ENCODE results near the gene ELOVL2.
"Not testable (repeated sequence)": the region's sequence is repeated elsewhere in the genome, so short reads cannot be mapped to it uniquely, and the experiment has no call there.

Gene ELOVL2
- 0 to 0.20 (median 0) reads per million in 18 experiments for total RNA-seq

GRCh38 chr6:11043961-11044711 lies at the start of gene ELOVL2:
Gene ELOVL2, minus strand, starts transcription at chr6:11044305. Its CDS starts 75 bp downstream, at chr6:11044230.
- DNase-seq: peak in 1 of 2 donors; percentile 8

DNA sequence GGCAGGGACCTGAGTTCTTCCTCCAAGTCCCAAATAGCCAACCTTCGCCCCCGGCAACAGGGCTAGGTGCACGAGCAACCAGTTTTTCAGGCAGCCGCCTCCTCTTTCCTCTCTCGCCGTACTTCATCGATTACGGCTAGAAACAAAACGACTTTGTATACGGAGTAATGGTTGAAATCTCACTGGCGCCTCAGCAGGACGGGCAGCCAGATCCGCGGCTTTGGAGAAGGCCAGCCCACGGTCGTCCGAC lies 49.2 kb upstream of the ELOVL2 start:
- DNase-seq: no peak

DNA sequence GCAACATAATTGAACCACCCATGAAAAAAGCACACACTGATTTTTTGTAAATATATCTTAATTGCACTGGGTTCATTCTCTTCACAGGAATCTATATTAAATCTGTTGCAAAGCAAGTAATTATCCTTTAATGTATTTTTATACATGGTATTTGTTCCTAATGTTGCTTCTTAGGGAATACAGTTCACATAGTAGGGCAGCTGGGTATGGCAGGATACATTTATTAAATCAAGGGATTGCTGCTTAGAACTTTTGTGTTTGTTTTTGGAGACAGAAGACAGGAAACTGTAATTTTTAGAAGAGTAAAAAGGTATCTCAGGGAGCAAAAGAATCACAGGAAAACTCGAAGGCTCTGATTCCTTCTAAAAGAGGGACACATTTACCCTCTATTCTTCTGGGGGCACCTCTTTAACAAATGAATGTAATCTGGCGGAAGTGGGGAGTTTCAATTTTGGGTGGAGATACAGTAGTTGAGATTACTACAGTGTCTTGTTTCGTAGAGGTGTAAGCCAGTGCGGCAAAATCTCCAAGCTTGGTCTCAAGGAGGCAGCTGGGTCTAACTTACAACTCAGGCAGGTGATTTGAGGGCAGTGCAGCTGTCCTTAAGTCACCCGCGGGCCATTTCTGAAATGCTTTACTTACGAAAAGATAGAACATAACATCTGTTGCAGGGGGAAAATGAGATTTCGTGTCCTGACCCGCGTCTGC lies 48.7 kb upstream of the ELOVL2 start:
- no peak for DNase-seq

DNA sequence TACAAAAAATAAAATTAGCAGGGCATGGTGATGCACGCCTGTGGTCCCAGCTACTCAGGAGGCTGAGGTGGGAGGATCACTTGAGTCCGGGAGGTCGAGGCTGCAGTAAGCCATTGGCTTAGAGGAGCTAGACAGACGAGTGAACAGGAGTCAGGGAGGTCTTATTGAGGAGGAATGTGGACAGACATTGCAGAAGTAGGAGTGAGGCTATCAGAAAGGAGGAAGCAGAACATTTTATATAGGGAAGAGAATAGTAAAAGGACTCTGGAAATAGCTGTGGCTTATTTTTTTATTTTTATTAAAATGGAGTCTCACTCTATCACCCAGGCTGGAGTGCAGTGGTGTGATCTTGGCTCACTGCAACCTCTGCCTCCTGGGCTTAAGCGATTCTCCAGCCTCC lies 47.0 kb upstream of the ELOVL2 start:
- peak; percentile 10 to 40 for DNase-seq

DNA sequence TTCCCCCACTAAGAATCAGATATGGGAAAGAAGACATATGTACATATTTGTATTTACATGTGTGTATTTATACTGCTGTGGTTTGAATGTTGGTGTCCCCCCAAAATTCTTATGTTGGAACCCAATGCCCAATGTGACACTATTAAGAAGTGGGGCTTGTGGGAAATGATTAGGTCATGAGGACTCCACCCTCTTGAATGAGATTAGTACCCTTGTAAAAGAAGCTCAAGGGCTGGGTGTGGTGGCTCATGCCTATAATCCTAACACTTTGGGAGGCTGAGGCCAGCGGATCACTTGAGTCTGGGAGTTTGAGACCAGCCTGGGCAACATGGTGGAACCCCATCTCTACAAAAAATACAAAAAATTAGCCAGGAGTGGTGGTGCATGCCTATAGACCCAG lies 45.6 kb upstream of the ELOVL2 start:
- DNase-seq: no peak

DNA sequence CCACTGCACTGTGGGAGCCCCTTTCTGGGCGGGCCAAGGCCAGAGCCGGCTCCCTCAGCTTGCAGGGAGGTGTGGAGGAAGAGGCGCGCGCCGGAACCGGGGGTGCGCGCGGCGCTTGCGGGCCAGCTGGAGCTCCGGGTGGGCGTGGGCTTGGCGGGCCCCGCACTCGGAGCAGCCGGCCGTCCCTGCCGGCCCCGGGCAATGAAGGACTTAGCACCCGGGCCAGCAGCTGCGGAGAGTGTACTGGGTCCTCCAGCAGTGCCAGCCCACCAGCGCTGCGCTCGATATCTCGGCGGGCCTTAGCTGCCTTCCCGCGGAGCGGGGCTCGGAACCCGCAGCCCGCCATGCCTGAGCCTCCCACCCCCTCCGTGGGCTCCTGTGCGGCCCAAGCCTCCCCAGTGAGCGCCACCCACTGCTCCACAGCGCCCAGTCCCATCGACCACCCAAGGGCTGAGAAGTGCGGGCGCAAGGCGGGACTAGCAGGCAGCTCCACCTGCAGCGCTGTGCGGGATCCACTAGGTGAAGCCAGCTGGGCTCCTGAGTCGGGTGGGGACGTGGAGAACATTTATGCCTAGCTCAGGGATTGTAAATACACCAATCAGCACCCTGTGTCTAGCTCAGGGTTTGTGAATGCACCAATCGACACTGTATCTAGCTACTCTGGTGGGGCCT lies 43.2 kb upstream of the ELOVL2 start:
- not testable (repeated sequence) for DNase-seq

- no peak for DNase-seq
Observed at GRCh38 chr6:11085758-11086435, 41.8 kb upstream of the ELOVL2 start.

DNA sequence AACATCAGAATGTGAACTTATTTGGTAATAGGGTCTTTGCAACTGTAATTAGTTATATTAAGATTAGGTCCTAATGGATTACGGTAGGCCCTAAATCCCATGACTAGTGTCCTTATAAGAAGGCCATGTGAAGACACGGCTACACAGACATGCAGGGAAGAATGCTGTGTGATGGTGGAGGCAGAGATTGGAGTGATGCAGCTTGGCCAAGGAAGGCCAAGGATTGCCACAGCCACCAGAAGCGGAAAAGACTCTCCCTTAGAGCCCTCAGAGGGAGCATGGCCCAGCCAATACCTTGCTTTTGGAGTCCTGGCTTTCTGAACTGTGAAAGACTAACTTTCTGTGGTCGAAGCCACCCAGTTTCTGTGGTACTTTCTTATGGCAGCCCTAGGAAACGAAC lies 39.9 kb upstream of the ELOVL2 start:
- no peak for DNase-seq

GRCh38 chr6:11083491-11083890 lies 39.4 kb upstream of the ELOVL2 start:
- no peak for DNase-seq

- no peak for DNase-seq
Observed at GRCh38 chr6:11080296-11080695, 36.2 kb upstream of the ELOVL2 start.

DNA sequence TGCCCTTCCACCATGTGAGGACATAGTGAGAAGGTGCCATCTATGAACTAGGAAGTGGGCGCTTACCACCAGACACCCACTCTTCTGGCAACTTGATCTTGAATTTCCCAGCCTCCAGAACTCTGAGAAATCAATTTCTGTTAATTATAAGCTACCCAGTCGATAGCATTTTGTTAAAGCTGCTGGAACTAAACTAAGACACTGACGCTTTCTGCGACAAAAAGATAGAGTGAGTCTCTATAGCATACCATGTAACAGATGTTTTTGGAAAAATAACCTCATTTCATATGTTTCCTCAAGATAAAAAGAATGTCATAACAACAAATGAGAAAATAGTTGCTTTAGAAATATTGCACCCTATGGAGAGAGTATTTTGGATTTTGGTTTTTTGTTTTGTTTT lies 34.2 kb upstream of the ELOVL2 start:
- no peak for DNase-seq

GRCh38 chr6:11076540-11076939 lies 32.4 kb upstream of the ELOVL2 start:
- DNase-seq: no peak

GRCh38 chr6:11072101-11072500 lies 28.0 kb upstream of the ELOVL2 start:
- DNase-seq: peak in 1 of 2 donors; percentile 29

- DNase-seq: no peak
Observed at GRCh38 chr6:11069760-11070159, 25.7 kb upstream of the ELOVL2 start.

GRCh38 chr6:11067348-11067747 lies 23.2 kb upstream of the ELOVL2 start:
- DNase-seq: no peak

DNA sequence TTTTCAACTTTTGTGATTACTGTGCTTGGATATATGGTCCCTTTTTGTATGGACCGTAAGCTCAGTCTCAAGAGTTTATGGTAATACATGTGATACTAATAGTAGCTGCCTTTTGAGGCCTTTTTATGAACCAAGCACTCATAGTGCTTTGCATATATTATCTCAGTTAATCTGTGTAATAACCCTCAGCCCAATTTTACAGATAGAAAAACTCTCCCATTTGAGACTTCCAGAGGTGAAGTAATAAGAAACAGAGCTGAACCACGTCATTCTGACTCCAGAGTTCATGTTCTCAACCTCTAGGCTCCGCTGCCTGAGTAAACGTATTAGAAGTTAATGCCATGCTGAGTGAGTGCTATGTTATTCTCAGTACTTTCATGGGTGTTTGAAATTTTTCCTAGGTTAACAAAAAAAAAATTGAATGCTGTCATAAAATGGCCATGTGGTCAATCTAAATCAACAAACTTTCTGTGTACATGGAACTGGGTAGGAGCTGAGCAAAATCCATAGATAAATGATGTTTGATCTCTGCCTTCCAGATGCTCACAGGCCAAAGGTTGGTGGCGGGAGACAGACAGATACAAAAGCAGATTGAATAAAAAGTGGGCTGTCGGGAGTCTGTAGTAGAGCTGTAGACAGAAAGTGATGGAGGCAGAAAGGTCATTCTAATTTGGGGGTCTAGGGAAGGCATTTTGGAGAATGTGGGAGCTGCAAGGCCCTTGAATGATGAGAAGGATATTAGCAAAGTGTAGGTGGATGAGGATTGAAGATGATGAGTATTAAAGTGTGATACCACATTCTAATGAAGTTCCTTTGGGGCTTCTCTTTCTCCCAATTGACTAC lies 22.6 kb upstream of the ELOVL2 start:
- no peak for DNase-seq

- peak in 1 of 2 donors; percentile 17 for DNase-seq
Observed at GRCh38 chr6:11065436-11066202, 21.5 kb upstream of the ELOVL2 start.

GRCh38 chr6:11064836-11065235 lies 20.7 kb upstream of the ELOVL2 start:
- no peak for DNase-seq

DNA sequence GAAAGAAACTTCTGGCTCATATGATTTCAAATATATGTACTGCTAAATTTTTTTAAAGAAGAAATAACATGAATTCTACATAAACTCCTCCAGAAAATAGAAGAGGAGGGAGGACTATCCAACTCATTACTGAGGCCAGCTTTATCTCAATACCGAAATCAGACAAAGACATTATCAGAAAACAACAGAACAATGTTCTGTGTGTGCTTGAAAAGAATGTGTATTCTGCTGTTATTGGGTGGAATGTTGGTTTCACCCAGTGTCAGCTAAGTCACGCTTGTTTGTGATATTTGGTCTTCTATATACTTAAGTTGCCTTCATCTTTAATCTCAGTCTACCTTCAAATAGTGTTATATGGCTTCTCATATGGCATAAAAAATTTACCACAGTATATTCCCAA lies 18.6 kb upstream of the ELOVL2 start:
- no peak for DNase-seq

- no peak for DNase-seq
Observed at GRCh38 chr6:11062083-11062482, 18.0 kb upstream of the ELOVL2 start.

GRCh38 chr6:11058406-11058805 lies 14.3 kb upstream of the ELOVL2 start:
- DNase-seq: no peak

DNA sequence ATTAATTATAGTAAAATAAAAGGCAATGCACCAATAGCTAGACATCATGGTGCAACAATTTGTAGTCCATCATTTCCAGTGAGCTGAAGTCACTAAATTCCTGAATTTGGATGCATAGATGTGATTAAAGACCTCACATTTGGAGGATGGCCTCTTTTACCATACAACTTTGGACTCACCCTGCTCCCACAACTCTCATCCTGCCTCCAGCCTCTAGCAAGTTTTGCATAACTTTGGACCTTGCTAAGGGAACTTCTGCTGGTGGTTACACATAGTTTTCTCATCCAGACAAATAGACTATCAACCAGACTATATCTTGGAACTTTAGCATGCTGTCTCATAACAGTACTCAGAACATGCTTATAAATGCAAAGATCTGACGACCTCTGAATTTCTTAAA lies 12.8 kb upstream of the ELOVL2 start:
- no peak for DNase-seq

Data from inflammatory macrophage (primary cell).